KMS-11 (cell line): Measurements from ENCODE around the gene SYT7.

Experiments
- H2AFZ ChIP-seq: fragments of 200-600 bp; sonication (generic); 2 replicates; pipeline ENCODE4 v1.6.1; 2016; ENCODE audit warnings: antibody characterized with exemption, mixed run types, low read depth
- H3K27ac ChIP-seq: fragments of 200-600 bp; sonication (generic); 2 replicates; pipeline ENCODE4 v1.6.1; 2016; ENCODE audit warnings: mild to moderate bottlenecking, mixed run types
- H3K27me3 ChIP-seq: fragments of 200-600 bp; sonication (generic); 2 replicates; pipeline ENCODE4 v1.6.1; 2017; ENCODE audit warnings: mild to moderate bottlenecking, low read depth, mixed run types, moderate library complexity; ENCODE audit not compliant: insufficient read depth
- H3K36me3 ChIP-seq: fragments of 200-600 bp; sonication (generic); 2 replicates; pipeline ENCODE4 v1.6.1; 2017; ENCODE audit warnings: mild to moderate bottlenecking, mixed run types; ENCODE audit not compliant: insufficient read depth
- H3K4me1 ChIP-seq: fragments of 200-600 bp; sonication (generic); 2 replicates; pipeline ENCODE4 v1.6.1; 2016; ENCODE audit warnings: mild to moderate bottlenecking, low read depth, mixed run types; ENCODE audit not compliant: poor library complexity, severe bottlenecking
- H3K4me2 ChIP-seq: fragments of 200-600 bp; sonication (generic); 2 replicates; pipeline ENCODE4 v1.7.0; 2016; ENCODE audit warnings: mild to moderate bottlenecking, mixed run types
- H3K4me3 ChIP-seq: fragments of 200-600 bp; sonication (generic); IDR thresholded peaks from 2 replicates; pipeline ENCODE4 v1.6.1; 2017; ENCODE audit warnings: low read depth, low read length, mixed read lengths; ENCODE audit not compliant: insufficient read depth
- H3K79me2 ChIP-seq: fragments of 200-600 bp; sonication (generic); 2 replicates; pipeline ENCODE4 v1.6.1; 2016; ENCODE audit warnings: low read depth, mixed run types; ENCODE audit not compliant: insufficient read depth
- H3K9ac ChIP-seq: fragments of 200-600 bp; sonication (generic); 2 replicates; pipeline ENCODE4 v1.6.1; 2016; ENCODE audit warnings: mild to moderate bottlenecking, mixed run types
- H4K20me1 ChIP-seq: fragments of 200-600 bp; sonication (generic); 2 replicates; pipeline ENCODE4 v1.6.1; 2016; ENCODE audit warnings: mild to moderate bottlenecking, mixed run types; ENCODE audit not compliant: insufficient read depth
- CTCF ChIP-seq: fragments of 200-600 bp; sonication (generic); conservative IDR thresholded peaks from 2 replicates; pipeline ENCODE4 v1.6.1; 2017; ENCODE audit warnings: low read depth, mild to moderate bottlenecking, antibody characterized with exemption, low read length, moderate library complexity, mixed read lengths

The SYT7 gene

GRCh38 chr11:61602775-61603569, 22.1 kb upstream of the SYT7 start:
- TF ChIP-seq CTCF = no peak
- no peak overlapping the region for H3K9ac ChIP-seq
- H3K4me2 ChIP-seq = no peak overlapping the region

DNA sequence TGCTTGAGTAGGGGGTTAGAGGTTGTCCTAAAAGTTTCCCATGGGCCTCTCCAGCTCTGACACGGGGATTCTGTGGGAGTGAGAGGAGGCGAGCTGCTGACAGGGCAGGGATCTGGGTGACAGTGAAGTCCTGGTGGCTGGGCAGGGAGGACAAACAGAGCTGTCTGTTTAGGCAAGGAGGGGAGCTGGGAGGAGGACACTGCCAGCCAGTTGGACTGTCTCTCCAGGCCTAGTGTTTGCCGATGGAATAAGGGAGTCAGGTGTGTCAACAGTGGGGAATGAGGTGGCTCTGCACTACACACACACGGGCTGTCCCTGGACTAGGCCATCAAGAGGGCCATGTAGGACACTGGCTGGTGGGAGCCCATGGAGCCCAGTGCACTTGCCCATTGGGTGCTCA, 20.6 kb upstream of the SYT7 start:
- H3K27me3 ChIP-seq = peaks cover 91% of the 10 kb centered on the region

More at GRCh38 chr11:61602775-61603569, 22.1 kb upstream of the SYT7 start:
- Histone ChIP-seq H4K20me1 (no peaks in the 10 kb centered on the region), H3K4me1 (no peaks in the 10 kb centered on the region), H3K36me3 (no peaks in the 10 kb centered on the region), H3K27me3 (peaks cover 91% of the 10 kb centered on the region), H3K79me2 (no peaks in the 10 kb centered on the region), H3K27ac (no peak overlapping the region), H2AFZ (no peak overlapping the region), H3K4me3 (no peak overlapping the region)

GRCh38 chr11:61599968-61600710, 19.3 kb upstream of the SYT7 start:
- no peaks in the 10 kb centered on the region for H3K36me3 ChIP-seq
- no peak overlapping the region for H3K9ac ChIP-seq
- no peak overlapping the region for H3K4me3 ChIP-seq
- H3K27me3 ChIP-seq = peaks cover 89% of the 10 kb centered on the region
- H2AFZ ChIP-seq = no peak overlapping the region
- H3K27ac ChIP-seq = no peak overlapping the region
- H4K20me1 ChIP-seq = no peaks in the 10 kb centered on the region
- no peak for TF ChIP-seq CTCF
- H3K79me2 ChIP-seq = no peaks in the 10 kb centered on the region
- H3K4me2 ChIP-seq = no peak overlapping the region
- H3K4me1 ChIP-seq = no peaks in the 10 kb centered on the region

More for the DNA sequence above, 20.6 kb upstream of the SYT7 start:
- Histone ChIP-seq H3K4me2 (no peak overlapping the region), H3K4me1 (no peaks in the 10 kb centered on the region), H3K27ac (no peak overlapping the region), H3K4me3 (no peak overlapping the region), H3K36me3 (no peaks in the 10 kb centered on the region), H2AFZ (no peak overlapping the region), H4K20me1 (no peaks in the 10 kb centered on the region), H3K79me2 (no peaks in the 10 kb centered on the region), H3K9ac (no peak overlapping the region)
- TF ChIP-seq CTCF = no peak

DNA sequence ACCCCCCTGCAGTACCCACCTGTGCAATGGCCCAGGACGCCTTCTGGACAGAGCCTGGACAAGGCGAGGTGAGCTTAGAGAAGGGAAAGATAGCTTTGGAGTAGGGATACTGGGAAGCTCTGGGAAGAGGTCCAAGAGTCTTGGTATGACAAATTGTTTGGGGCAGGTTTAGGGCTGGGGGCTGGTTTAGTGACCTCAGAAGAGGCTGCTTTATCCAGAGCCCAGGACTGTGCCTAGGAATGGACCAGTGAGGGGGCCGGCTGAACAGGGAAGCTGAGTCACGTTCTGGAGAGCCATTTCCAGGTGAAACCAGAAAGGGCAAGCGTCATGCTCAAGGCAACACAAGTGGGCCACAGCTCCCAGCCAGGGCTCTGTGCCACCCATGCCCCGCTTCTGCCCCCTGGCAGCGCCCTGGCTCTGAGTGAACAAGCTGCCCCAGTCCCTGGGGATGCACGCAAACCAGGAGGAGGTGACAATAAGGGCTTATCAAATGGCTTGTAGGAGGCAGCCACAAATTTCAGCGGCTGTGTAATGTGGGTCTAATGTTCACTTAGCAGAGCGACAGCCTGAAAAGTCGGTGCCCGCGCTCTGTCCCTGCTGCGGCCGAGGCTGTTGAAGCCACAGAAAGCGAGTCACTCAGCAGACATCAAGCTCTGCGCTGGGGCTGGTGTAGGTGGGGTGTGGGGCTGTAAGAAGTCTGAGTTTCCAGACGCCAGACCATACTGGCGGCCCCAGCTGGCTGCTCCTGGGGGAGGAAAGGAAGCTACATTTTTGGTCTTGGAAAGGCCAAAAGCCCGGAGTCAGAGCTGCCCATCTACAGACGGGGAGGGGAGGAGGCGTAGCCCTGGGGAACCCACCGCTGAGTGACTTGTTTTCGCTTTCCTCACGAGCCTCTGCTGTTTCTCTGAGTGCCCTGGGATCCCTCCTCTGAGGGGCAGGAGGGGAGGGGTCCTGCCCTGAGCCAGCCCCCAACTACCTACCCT, 18.3 kb upstream of the SYT7 start:
- no peaks in the 10 kb centered on the region for H3K4me1 ChIP-seq
- H3K9ac ChIP-seq = no peak overlapping the region
- H3K4me3 ChIP-seq = no peak overlapping the region
- H3K27me3 ChIP-seq = peaks cover 89% of the 10 kb centered on the region
- no peak overlapping the region for H2AFZ ChIP-seq
- H3K36me3 ChIP-seq = no peaks in the 10 kb centered on the region
- H3K4me2 ChIP-seq = no peak overlapping the region
- TF ChIP-seq CTCF = no peak
- no peak overlapping the region for H3K27ac ChIP-seq
- H3K79me2 ChIP-seq = no peaks in the 10 kb centered on the region
- H4K20me1 ChIP-seq = no peaks in the 10 kb centered on the region
